NCI-H1092 (cell line): Measurements from ENCODE around the gene COL5A1.
A peak's percentile ranks its signal among the peaks of the same experiment; 100 is the strongest.

ENCODE experiments used
- DNase-seq: peaks from one replicate; lab custom pipeline; 2025; lab: John Stamatoyannopoulos, UW

Gene COL5A1

DNA sequence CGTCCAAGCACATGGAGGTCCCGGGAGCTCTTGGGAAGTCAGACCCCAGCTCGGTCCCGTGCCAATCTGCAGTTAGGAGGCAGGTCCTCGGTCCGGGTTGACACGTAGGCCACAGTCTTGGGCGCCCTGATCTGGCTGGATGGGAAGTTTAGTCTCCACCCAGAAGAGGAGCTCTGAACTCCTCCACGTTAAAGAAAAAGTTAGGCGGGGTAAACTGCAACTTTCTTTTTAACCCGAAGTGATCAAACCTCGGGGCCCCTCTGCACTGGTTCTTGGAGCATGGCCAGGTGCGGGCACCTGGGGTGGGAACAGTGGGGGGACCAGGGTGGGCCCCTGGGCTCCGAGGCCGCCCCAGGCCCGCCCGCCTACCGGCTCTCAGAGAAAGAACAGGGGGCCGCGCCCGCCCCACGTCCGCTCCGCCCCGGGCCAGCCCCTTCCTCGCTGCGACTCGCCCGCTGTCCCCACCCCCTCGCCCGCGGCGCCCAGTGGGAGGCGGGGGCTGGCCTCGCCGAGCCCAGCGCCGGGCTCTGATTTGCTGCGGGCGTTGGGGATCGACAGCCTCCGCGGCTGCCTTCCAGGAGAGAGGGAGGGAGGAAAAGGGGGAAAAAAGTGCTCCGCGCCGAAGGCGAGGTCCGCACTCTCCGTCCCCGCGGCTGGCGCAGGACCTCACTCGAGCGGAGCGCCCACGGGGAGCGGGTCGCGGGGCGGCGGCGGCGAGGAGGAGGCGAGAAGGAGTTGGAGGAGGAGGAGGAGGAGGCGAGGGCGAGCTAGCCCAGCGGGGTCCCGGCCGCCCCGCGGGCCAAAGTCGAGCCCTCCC, at the start of gene COL5A1:
TSS of gene COL5A1 (plus strand) at position 631 of the 817 bp plus-strand sequence. CDS start 385 bp downstream, outside the sequence.
- peak; percentile 55 for DNase-seq

DNA sequence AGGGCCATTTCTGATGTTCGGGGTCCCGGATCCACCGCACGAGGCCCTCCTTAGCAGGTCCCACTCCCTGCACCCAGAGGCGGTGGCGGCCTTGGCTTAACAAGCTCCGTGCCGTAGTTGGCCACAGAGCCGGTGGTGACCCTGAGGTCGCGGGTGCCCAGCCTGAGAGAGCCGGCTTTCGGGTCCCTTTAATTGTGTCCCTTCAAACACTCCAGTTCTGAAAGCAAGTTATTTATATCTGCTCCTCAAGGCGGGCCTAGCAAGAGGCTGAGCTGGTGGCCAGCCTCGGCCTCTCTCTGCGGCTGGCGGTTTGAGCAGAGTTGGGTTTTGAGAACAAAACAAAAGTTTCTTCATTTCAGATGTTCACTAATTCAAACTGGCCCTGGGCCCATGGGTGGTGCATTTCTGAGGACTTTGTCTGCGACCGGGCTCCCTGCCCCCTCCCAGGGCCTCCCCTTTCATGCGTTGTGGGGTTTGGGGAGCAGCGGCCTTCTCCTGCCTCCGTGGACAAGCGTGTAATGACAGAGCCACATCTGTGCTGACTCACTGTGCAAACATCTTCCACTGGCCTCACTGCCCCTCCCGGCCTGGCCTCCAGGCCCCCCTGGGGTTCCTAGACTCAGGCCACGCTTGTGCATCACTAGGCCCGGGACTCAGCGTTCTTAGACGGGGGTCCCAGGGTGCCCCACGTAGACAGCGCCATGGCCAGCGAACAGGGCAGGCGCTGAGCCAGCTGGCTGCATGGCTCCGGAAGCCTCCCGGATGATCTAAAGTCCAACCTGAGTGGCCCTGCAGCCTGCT, 49.4 kb upstream of the COL5A1 start:
- no peak for DNase-seq

DNA sequence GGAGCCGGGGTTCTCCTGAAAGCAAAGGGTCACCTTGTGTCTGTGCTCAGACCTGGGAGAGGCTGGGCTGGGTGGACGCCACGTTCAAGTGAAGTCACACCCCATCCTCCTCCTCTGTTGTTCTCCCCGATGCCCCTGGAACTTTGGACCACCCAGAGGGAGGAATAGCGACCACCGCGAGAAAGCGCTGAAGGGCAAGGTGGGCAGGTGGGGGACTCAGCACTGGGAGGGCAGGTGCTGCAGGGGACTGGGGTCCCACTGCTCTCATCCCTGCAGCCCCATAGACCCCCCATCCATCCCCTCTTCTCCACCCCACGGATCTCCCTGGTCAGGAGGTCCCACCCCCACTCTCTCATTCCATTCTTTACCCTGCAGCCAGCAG, 48.8 kb upstream of the COL5A1 start:
- DNase-seq, result no peak

DNA sequence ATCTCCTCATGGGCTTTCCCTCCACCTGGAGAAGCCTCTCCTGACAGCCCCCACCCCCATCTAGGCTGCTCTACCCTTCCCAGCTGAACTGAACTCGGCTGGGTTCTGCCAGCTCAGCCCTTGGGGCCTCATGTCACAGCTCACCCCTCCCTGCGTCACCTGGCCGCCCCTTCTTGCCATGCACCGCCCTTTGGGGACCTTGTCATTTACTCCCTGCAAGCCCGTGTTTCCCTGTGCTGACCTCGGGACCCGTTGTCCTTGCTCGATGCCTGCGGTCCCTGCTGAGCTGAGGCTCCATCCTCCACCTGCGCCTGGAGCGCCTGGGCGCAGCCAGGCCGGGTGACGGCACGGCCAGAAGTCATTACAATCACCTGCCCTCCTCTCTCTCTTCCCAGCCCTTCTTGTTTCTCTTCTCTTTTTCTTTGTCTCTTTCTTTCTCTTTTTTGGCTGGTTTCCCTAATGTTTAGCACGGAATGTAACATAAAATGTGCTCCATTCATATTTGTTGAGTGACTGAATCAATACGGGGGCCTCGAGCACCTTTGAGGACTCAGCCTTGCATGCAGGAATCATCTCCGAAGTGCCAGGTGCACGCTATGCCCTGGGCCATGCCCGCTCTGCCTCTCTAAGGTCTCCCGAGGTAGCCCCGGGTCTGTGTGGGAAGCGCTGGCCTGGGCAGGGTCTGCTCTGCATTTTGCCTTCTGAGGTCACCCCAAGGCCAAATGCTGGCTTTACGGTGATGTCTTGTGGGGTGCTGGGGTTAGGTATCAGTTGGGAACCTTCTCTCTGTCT, 48.1 kb upstream of the COL5A1 start:
- DNase-seq, result no peak

GRCh38 chr9:134594078-134594941, 47.3 kb upstream of the COL5A1 start:
- no peak for DNase-seq

DNA sequence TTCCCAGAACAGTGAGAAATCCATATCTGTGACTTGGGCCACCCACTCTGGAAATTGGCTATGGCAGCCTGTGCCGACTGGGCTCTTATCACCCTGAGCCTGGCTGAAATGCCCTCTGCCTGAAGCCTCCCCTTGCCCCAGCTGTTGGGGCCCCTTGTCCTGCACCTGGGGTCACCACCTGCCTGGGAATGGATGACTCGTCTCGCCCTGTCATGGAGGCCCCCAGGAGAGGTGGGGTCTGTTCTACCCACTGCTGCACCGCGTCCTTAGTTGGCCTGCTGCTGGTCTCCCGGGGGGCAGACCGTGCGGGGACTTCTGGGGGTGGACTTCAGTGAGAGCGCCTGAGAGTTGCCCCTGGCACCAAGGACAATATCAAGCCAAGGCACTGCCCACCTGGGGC, 46.6 kb upstream of the COL5A1 start:
- DNase-seq, result no peak

GRCh38 chr9:134597041-134597913, 44.3 kb upstream of the COL5A1 start:
- DNase-seq, result no peak

DNA sequence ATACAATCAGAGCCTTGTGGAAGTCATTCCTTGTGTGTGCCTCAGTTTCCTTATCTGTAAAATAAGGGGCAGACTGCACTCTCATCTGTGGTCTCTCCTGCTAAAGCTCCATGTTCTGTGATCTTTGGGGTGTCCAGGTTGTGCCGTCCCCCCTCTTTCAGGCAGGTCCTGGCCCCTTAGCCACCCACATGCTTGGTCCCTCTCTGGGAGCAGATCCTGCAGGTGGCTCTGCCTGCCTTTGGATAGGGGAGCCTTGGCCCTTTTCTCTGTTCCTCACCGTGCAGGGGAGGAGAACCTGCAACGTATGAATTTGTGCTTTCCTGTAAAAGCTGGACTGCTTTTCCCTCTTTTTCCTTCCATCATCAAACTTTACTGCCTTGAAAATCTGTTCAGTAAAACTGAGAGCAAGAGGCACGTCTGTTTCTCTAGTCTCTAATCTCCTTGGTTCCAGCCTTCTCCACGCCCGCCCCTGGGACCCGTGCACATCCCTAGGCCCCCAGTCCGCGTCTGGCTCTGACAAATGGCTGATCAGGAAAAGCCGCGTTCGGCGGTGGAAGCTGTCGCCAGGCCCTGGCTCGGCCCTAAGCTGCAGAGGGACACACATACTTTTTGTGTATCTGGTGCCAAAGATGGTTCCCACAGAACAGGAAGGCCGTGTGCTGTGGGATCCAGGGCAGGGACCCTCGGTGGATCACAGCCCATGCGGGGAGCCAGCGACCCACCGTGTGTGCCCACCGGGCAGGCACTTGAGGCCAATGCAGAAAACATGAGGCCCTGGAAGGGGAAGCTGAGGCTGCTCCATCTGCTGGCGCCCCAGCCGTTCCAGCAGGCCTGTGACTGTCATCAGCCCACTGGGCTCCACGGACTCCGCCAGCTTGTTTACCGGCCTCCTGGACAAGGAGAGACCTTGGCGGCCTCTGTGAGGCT, 43.4 kb upstream of the COL5A1 start:
- DNase-seq, result no peak

DNA sequence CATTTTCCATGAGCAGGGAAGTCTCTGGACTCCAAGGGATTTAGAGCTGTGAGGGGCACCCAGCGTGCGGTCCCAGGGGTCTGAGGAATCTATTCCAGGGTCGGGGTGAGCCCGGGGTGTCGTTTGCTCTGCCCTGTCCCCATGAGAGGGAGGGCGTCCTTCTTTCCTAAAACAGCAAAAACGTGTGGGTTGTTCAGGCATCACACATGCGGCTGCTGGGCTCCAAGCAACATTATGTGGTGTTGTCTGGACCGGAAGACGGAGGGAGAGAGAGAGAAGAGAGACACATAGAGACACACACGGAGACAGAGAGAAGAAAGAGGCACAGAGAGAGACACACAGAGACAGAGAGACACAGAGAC, 42.7 kb upstream of the COL5A1 start:
- no peak for DNase-seq

DNA sequence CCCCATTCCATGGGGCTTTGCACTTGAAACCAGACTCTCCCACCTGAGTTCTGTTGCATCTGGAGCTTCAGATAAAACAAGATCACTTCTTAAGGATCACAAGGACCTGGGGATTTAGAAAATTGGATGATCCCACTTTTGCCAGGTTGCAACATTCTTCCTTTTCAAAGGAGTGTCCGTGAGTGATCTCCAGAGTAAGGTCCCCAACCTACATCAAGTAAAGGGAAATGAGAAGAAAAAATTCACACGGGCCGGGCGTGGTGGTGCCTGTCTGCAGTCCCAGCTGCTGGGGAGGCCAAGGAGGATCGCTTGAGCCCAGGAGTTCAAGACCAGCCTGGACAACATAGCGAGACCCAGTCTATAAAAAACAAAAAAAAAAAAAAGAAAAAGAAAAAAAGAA, 41.2 kb upstream of the COL5A1 start:
- DNase-seq, result no peak

GRCh38 chr9:134600836-134601638, 40.6 kb upstream of the COL5A1 start:
- DNase-seq, result no peak

DNA sequence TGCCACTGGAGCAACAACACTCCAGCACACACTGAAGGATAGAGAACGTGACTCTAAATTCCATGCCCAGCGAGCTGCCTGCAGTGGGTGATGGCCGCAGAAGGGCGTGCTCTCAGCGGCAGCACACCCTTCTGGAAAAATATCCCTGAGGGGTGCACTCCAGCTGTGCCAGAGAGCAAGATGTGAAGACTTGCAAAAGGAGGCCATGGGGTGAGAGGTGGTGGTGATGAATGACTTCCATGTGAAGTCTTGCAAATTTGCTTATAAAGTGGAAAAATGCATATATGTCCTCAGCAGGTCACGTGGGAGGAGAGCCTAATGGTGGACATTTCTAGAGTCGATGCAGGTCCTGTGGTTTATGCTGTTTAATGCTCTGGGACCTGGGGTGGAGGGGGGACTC, 39.8 kb upstream of the COL5A1 start:
- no peak for DNase-seq

DNA sequence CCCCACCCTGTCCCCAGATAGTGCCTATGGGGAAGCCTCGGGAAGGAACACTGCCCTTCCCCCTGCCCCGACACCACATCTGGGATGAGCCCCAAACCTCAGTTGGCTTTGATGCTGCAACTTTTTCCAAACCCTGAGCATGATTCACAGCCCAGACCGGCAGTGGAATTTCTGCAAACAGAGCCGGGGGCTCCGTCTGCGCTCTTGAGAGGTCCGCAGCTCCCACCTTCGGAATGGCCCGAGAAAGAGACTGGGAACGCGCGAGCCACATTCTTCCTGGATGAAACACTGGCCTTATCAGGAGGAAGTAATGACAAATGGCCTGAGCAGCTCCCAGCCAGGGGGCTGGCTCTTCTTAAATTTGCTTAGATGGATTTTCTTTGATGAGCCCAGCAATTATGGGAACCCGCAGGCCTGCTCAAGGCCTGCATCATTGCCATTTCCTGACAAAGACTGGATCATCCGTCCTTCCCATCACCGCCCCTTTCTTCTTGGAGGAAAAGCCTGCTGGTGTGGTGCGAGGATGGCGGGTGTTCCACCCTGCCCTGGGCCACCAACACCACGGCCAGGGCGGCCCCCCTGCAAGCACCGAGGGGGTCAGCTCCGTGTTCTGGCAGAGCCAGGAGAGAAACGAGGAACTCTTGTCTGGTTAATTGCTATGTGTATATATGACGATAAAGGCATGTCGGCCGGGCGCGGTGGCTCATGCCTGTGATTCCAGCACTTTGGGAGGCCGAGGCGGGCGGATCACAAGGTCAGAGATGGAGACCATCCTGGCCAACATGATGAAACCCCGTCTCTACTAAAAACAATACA, 38.8 kb upstream of the COL5A1 start:
- DNase-seq, result no peak

DNA sequence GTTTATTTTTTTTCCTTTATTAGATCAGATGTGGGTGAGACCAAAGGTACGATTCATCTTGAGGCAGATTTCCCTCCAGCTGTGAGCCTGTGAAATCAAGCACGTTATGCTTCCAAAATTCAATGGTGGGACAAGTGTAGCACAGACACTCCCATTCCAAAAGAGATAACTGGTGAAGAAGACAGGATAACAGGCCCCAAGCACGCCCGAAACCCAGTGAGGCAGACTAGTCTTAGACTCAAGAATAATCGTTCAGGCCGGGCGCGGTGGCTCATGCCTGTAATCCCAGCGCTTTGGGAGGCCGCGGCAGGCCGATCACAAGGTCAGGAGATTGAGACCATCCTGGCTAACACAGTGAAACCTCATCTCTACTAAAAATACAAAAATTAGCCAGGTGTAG, 36.8 kb upstream of the COL5A1 start:
- no peak for DNase-seq

GRCh38 chr9:134605351-134605965, 36.1 kb upstream of the COL5A1 start:
- no peak for DNase-seq

GRCh38 chr9:134605966-134606357, 35.6 kb upstream of the COL5A1 start:
- DNase-seq, result no peak
